Measurements from ENCODE around the gene FAM83E. TPM values are rescaled to one million over a fixed set of nuclear protein-coding genes. Genes with fewer than 3 reads are reported as not detected.
"Not testable (repeated sequence)": the region's sequence is repeated elsewhere in the genome, so short reads cannot be mapped to it uniquely, and the experiment has no call there.

FAM83E gene
- total RNA-seq, 4 donors from 2014 or later: 0.15 TPM; not detected in 3

DNA sequence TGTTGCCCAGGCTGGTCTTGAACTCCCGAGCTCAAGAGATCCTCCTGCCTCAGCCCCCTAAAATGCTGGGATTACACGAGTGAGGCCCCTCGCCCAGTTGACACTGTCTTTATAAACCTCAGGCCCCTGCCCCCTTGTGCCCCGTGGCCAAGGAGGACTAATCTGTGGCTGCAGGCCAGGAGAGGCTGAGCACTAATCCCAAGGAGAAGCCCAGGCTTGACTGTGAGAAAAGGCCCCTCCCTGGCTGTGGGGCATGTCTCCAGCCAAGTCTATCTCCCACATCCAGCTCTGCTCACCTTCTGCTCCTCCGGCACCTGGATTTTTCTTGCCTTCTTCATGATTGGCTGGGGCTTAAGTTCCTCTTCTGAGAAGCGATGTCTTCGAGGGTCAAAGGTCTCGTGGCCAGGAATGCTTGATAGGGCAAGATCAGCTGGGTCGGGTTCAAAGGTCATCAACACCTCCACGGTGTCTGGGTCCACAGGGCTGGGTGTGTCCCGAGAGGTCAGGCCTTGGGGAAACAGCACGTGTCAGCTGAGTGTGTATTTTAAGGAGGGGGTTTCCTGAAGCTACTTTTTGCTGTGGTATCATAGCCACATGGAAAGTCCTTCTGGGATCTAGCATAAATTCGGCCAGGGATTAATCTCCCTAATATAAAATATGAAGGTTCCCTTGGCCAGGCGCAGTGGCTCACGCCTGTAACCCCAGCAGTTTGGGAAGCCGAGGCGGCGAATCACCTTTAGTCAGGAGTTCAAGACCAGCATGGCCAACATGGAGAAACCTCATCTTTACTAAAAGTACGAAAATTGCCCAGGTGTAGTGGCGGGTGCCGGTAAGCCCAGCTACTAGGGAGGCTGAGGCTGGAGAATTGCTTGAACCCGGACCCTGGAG is 18.5 kb upstream of the FAM83E start:
- ATAC-seq (no peak), DNase-seq (peak in 1 of 2 donors; percentile 58)
- peak overlapping the region; percentile 16 to 95 (median 64) for H3K4me3 ChIP-seq
- TF ChIP-seq, protein P1, sequence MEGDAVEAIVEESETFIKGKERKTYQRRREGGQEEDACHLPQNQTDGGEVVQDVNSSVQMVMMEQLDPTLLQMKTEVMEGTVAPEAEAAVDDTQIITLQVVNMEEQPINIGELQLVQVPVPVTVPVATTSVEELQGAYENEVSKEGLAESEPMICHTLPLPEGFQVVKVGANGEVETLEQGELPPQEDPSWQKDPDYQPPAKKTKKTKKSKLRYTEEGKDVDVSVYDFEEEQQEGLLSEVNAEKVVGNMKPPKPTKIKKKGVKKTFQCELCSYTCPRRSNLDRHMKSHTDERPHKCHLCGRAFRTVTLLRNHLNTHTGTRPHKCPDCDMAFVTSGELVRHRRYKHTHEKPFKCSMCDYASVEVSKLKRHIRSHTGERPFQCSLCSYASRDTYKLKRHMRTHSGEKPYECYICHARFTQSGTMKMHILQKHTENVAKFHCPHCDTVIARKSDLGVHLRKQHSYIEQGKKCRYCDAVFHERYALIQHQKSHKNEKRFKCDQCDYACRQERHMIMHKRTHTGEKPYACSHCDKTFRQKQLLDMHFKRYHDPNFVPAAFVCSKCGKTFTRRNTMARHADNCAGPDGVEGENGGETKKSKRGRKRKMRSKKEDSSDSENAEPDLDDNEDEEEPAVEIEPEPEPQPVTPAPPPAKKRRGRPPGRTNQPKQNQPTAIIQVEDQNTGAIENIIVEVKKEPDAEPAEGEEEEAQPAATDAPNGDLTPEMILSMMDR (IDR thresholded peaks at IDR 0.05 in 4 of 5, conservative IDR thresholded peaks at IDR 0.05 in 1 of 5): no peak
- TF ChIP-seq POLR2A (IDR thresholded peaks at IDR 0.05): no peak
- peak overlapping the region; percentile 97 to 100 (median 100) for H3K27ac ChIP-seq
- H3K4me1 ChIP-seq: peaks cover 58 to 70% of the 10 kb centered on the region in 2 donors
- H3K9me3 ChIP-seq: no peaks in the 10 kb centered on the region
- H3K27me3 ChIP-seq: no peaks in the 10 kb centered on the region
- in situ Hi-C loops (cut with MboI; ENCODE audit: low sequenced_read_pairs in 4 of 4): loop anchor here in 1 of 4 donors (25.0 kb wide), 1 partner anchor 104 kb away; the partner anchor contains the start of genes IZUMO1 and RASIP1
- intact Hi-C loops (cut with DNase I; ENCODE audit: low total_unique reads): loop anchor here (2.0 to 10.0 kb wide), 4 partner anchors 15 to 1241 kb away; partner anchors contain the start of genes AKT1S1, GYS1, PPP1R15A and RPL18
- H3K36me3 ChIP-seq: no peaks in the 10 kb centered on the region

DNA sequence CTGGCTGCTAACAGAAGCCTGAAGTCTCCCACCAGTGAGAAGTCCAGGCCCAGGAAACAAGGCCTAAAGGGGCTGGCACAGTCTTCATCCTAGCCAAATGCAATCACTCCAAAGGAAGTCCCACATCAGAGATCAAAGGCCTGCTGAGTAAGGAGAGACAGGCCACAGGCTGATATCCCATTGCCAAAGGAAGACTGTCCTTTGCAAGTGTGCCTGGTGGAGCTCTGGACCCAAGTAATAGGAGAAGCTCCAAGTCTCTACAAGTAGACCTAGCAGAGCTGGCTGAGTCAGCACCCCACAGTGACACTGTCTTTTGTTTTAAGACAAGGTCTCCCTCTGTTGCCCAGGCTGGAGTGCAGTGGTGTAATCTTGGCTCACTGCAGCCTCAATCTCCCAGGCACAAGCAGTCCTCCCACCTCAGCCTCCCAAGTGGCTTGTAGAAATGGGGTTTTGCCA is 17.8 kb upstream of the FAM83E start:
- Histone ChIP-seq H3K4me3 (no peak overlapping the region), H3K27ac (peak overlapping the region; percentile 97 to 100 (median 100)), H3K36me3 (no peaks in the 10 kb centered on the region), H3K9me3 (no peaks in the 10 kb centered on the region), H3K4me1 (peaks cover 57 to 69% of the 10 kb centered on the region in 2 donors), H3K27me3 (no peaks in the 10 kb centered on the region)
- peak in 1 of 2 donors; percentile 8 for ATAC-seq
- TF ChIP-seq, protein P1 (IDR thresholded peaks at IDR 0.05 in 4 of 5, conservative IDR thresholded peaks at IDR 0.05 in 1 of 5): no peak
- TF ChIP-seq POLR2A (IDR thresholded peaks at IDR 0.05): no peak
- DNase-seq: peak in 1 of 2 donors; percentile 86
- intact Hi-C loops (cut with DNase I; ENCODE audit: low total_unique reads) (loop anchor here (10.0 kb wide), 1 partner anchor 1242 kb away; the partner anchor contains the start of genes AKT1S1 and TBC1D17), in situ Hi-C loops (cut with MboI; ENCODE audit: low sequenced_read_pairs in 4 of 4) (loop anchor here in 1 of 4 donors (25.0 kb wide), 1 partner anchor 105 kb away; the partner anchor contains the start of genes IZUMO1 and RASIP1)

DNA sequence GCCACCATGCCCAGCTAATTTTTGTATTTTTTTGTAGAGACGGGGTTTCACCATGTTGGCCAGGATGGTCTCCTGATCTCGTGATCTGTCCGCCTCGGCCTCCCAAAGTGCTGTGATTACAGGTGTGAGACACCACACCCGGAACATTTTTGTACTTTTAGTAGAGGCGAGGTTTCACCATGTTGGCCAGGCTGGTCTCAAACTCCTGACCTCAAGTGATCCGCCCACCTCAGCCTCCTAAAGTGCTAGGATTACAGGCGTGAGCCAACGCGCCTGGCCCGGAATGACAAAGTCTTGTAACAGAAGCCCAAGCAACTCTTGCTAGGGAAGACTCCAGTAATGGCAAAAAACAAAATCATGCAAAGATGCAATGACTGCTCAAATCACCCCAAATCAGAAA is 17.4 kb upstream of the FAM83E start:
- not testable (repeated sequence) for H3K9me3 ChIP-seq, H3K27me3 ChIP-seq, H3K4me3 ChIP-seq, ATAC-seq, H3K36me3 ChIP-seq
- in situ Hi-C loops (cut with MboI; ENCODE audit: low sequenced_read_pairs in 4 of 4): loop anchor here in 1 of 4 donors (25.0 kb wide), 1 partner anchor 105 kb away; the partner anchor contains the start of genes IZUMO1 and RASIP1
- intact Hi-C loops (cut with DNase I; ENCODE audit: low total_unique reads): loop anchor here (10.0 kb wide), 1 partner anchor 1243 kb away; the partner anchor contains the start of genes AKT1S1 and TBC1D17
- Histone ChIP-seq H3K4me1 (peaks cover 57 to 69% of the 10 kb centered on the region in 2 donors), H3K27ac (peak overlapping the region; percentile 97 to 100 (median 100))
- peak in 1 of 2 donors; percentile 52 for DNase-seq

DNA sequence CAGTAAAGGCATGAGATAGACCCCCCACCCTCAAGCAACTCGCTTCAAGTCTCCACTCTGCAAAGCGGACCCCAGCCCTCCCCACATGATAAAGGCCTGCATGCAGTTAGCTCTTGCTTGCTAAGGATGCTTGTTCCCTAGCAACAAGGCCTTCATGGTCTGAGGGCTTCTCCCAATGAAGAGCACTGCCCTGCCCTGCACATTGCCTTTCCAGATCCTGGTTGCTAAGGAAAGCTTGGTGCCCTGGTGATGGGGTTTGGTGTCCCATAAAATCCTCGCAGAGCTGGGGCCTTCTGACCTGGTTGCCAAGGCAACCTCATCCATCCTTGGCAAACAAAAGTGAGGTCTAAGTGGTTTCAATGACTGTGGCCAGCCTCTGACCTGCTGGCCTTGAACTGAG is 16.3 kb upstream of the FAM83E start:
- Histone ChIP-seq H3K4me3 (peak overlapping the region in 1 of 4 donors; percentile 40), H3K9me3 (no peaks in the 10 kb centered on the region), H3K36me3 (no peaks in the 10 kb centered on the region), H3K4me1 (peaks cover 49 to 60% of the 10 kb centered on the region in 2 donors), H3K27ac (peak overlapping the region; percentile 97 to 100 (median 100)), H3K27me3 (no peaks in the 10 kb centered on the region)
- no peak for DNase-seq
- TF ChIP-seq, protein P1 (IDR thresholded peaks at IDR 0.05 in 4 of 5, conservative IDR thresholded peaks at IDR 0.05 in 1 of 5): no peak
- no peak for TF ChIP-seq POLR2A (IDR thresholded peaks at IDR 0.05)
- in situ Hi-C loops (cut with MboI; ENCODE audit: low sequenced_read_pairs in 4 of 4): loop anchor here in 1 of 4 donors (25.0 kb wide), 1 partner anchor 106 kb away; the partner anchor contains the start of genes IZUMO1 and RASIP1
- no peak for ATAC-seq
- intact Hi-C loops (cut with DNase I; ENCODE audit: low total_unique reads): loop anchor here (10.0 kb wide), 1 partner anchor 1244 kb away; the partner anchor contains the start of genes AKT1S1 and TBC1D17
